Esophagus squamous epithelium (tissue), 5 donors: ENCODE measurements around the gene SMARCAL1. TPM values are rescaled to one million over a fixed set of nuclear protein-coding genes. Genes with fewer than 3 reads are reported as not detected.

Experiments used
- DNase-seq: peaks from one replicate; lab custom pipeline; 2025; lab: John Stamatoyannopoulos, UW
- H3K27ac ChIP-seq, 4 donors: fragments of 200-600 bp; sonication (generic); one replicate each; pipeline ENCODE4 v1.5.1; 2016 to 2019; ENCODE audit warnings: mild to moderate bottlenecking in 1 of 4
- H3K27me3 ChIP-seq, 4 donors: fragments of 200-600 bp; sonication (generic); 1 replicate in 3 of 4; 2 replicates in 1 of 4; pipeline versions ENCODE4 v1.5.1 to v1.6.0; 2017 to 2021; ENCODE audit warnings: antibody characterized with exemption in 1 of 4
- H3K36me3 ChIP-seq, 3 donors: fragments of 200-600 bp; sonication (generic); one replicate each; pipeline ENCODE4 v1.5.1; 2016 to 2019
- H3K4me1 ChIP-seq, 3 donors: fragments of 200-600 bp; sonication (generic); one replicate each; pipeline ENCODE4 v1.5.1; 2017 to 2019
- H3K4me3 ChIP-seq, 4 donors: fragments of 200-600 bp; sonication (generic); 1 replicate in 3 of 4; 2 replicates in 1 of 4; pipeline ENCODE4 v1.5.1; 2016 to 2019; ENCODE audit warnings: mild to moderate bottlenecking in 2 of 4, moderate library complexity in 1 of 4
- H3K9me3 ChIP-seq, 3 donors: fragments of 200-600 bp; sonication (generic); one replicate each; pipeline ENCODE4 v1.5.1; 2016 to 2019
- CTCF ChIP-seq, 6 experiments: fragments of 450-650 bp in 4 of 6; fragments of 200-600 bp in 2 of 6; sonication (generic) in 2 of 6; IDR thresholded peaks; one replicate each; pipeline ENCODE4 v1.5.1; 2016 to 2019; ENCODE audit warnings: antibody characterized with exemption in 6 of 6, mild to moderate bottlenecking in 4 of 6, moderate library complexity in 4 of 6
- POLR2A ChIP-seq, 4 donors: fragments of 450-650 bp; IDR thresholded peaks; one replicate each; pipeline ENCODE4 v1.6.1; 2017; ENCODE audit warnings: antibody characterized with exemption in 4 of 4, mild to moderate bottlenecking in 4 of 4, moderate library complexity in 3 of 4
- WGBS, 2 donors: methylation state at CpG; one replicate each; pipeline ENCODE4 v1.1.5; 2018; 5-methylcytosine and 5-hydroxymethylcytosine counted together
- intact Hi-C: fragments of 100-400 bp; cut with DNase I; formaldehyde crosslinking; loops from one replicate; pipeline ENCODE4 v1.15.0; 2022
- total RNA-seq, 4 donors: library from RNA; depleted of rRNA; stranded (reverse); fragments of >200 nt; gene quantifications; one replicate each; pipeline ENCODE4 v1.1.0, GENCODE V29; 2016
- donor health status: DM: yes; HTN: yes; CAD: no.

SMARCAL1 gene
- total RNA-seq, 4 donors from 2014 or later = 10.3 to 27.1 (median 18.1) TPM

GRCh38 chr2:216387262-216387661, 25.0 kb upstream of the SMARCAL1 start:
- no peak overlapping the region for H3K27ac ChIP-seq
- TF ChIP-seq CTCF (IDR thresholded peaks at IDR 0.05) = no peak
- TF ChIP-seq POLR2A (IDR thresholded peaks at IDR 0.05) = no peak
- no peak for DNase-seq
- WGBS, 2 donors = 92% methylated on average over 2 of the region's 2 CpGs
- H3K4me3 ChIP-seq = no peak overlapping the region
- H3K4me1 ChIP-seq = no peaks in the 10 kb centered on the region
- peaks cover 0 to 5% (median 0%) of the 10 kb centered on the region in 4 donors for H3K27me3 ChIP-seq
- no peaks in the 10 kb centered on the region for H3K9me3 ChIP-seq
- H3K36me3 ChIP-seq = no peaks in the 10 kb centered on the region
- intact Hi-C loops = no loop called here

GRCh38 chr2:216388046-216388884, 24.0 kb upstream of the SMARCAL1 start:
- Histone ChIP-seq H3K27ac (no peak overlapping the region), H3K4me3 (no peak overlapping the region), H3K4me1 (no peaks in the 10 kb centered on the region), H3K27me3 (peaks cover 0 to 5% (median 0%) of the 10 kb centered on the region in 4 donors), H3K9me3 (no peaks in the 10 kb centered on the region), H3K36me3 (no peaks in the 10 kb centered on the region)
- 73 to 76% methylated on average over 5 of the region's 5 CpGs for WGBS, 2 donors
- TF ChIP-seq CTCF (IDR thresholded peaks at IDR 0.05) (no peak), POLR2A (IDR thresholded peaks at IDR 0.05) (no peak)
- intact Hi-C loops = no loop called here
- DNase-seq = no peak

- Histone ChIP-seq H3K36me3 (no peaks in the 10 kb centered on the region), H3K4me3 (no peak overlapping the region), H3K4me1 (no peaks in the 10 kb centered on the region), H3K9me3 (no peaks in the 10 kb centered on the region), H3K27ac (no peak overlapping the region), H3K27me3 (peaks cover 0 to 5% (median 0%) of the 10 kb centered on the region in 4 donors)
- WGBS, 2 donors = 40 to 54% methylated on average over 1 of the region's 1 CpG
- intact Hi-C loops = no loop called here
- DNase-seq = no peak
- no peak for TF ChIP-seq POLR2A (IDR thresholded peaks at IDR 0.05)
- TF ChIP-seq CTCF (IDR thresholded peaks at IDR 0.05) = no peak
Observed at GRCh38 chr2:216389570-216389969, 22.7 kb upstream of the SMARCAL1 start.

GRCh38 chr2:216391401-216391800, 20.9 kb upstream of the SMARCAL1 start:
- TF ChIP-seq POLR2A (IDR thresholded peaks at IDR 0.05) = no peak
- TF ChIP-seq CTCF (IDR thresholded peaks at IDR 0.05) = no peak
- 41 to 43% methylated on average over 4 to 6 of the region's 6 CpGs for WGBS, 2 donors
- H3K4me1 ChIP-seq = no peaks in the 10 kb centered on the region
- H3K27me3 ChIP-seq = peaks cover 0 to 5% (median 0%) of the 10 kb centered on the region in 4 donors
- no peak overlapping the region for H3K27ac ChIP-seq
- H3K4me3 ChIP-seq = no peak overlapping the region
- no peaks in the 10 kb centered on the region for H3K9me3 ChIP-seq
- no peaks in the 10 kb centered on the region for H3K36me3 ChIP-seq
- DNase-seq = no peak
- intact Hi-C loops = no loop called here

GRCh38 chr2:216392018-216392562, 20.2 kb upstream of the SMARCAL1 start:
- TF ChIP-seq POLR2A (IDR thresholded peaks at IDR 0.05) (no peak), CTCF (IDR thresholded peaks at IDR 0.05) (no peak)
- Histone ChIP-seq H3K4me1 (no peaks in the 10 kb centered on the region), H3K27me3 (peaks cover 0 to 5% (median 0%) of the 10 kb centered on the region in 4 donors), H3K36me3 (no peaks in the 10 kb centered on the region), H3K4me3 (no peak overlapping the region), H3K27ac (no peak overlapping the region), H3K9me3 (no peaks in the 10 kb centered on the region)
- intact Hi-C loops = no loop called here
- WGBS, 2 donors = 85 to 92% methylated on average over 3 to 4 of the region's 6 CpGs
- no peak for DNase-seq
